Liver (tissue), 9 donors: ENCODE data around the gene EME1. TPM values are rescaled to one million over a fixed set of nuclear protein-coding genes. Genes with fewer than 3 reads are reported as not detected.

Experiments used
- DNase-seq: peaks from one replicate; pipeline ENCODE4 v3.0.0-alpha.2; 2017; ENCODE audit warnings: low spot score
- H3K27ac ChIP-seq, 2 donors: one replicate each; pipeline ENCODE4 v1.7.0; 2013; ENCODE audit warnings: inconsistent platforms in 2 of 2, low read length in 2 of 2, control low read depth in 1 of 2, low read depth in 1 of 2, mild to moderate bottlenecking in 1 of 2
- H3K27me3 ChIP-seq, 4 donors: one replicate each; pipeline versions ENCODE4 v1.6.1 to v1.7.0; 2013; ENCODE audit warnings: low read length in 3 of 4, inconsistent platforms in 1 of 4, mild to moderate bottlenecking in 1 of 4, moderate library complexity in 1 of 4; ENCODE audit not compliant: control insufficient read depth in 4 of 4, insufficient read depth in 4 of 4
- H3K36me3 ChIP-seq, 4 donors: one replicate each; pipeline versions ENCODE4 v1.6.1 to v1.7.0; 2013; ENCODE audit warnings: low read length in 3 of 4, mild to moderate bottlenecking in 3 of 4, low read depth in 1 of 4, moderate library complexity in 1 of 4; ENCODE audit not compliant: control insufficient read depth in 4 of 4, insufficient read depth in 3 of 4
- H3K4me1 ChIP-seq, 4 donors: one replicate each; pipeline versions ENCODE4 v1.6.1 to v1.7.0; 2013; ENCODE audit warnings: low read length in 3 of 4, mild to moderate bottlenecking in 3 of 4, moderate library complexity in 1 of 4; ENCODE audit not compliant: control insufficient read depth in 4 of 4, insufficient read depth in 4 of 4
- H3K4me3 ChIP-seq, 3 donors: one replicate each; pipeline versions ENCODE4 v1.6.1 to v1.7.0; 2013; ENCODE audit warnings: low read length in 3 of 3, control low read depth in 1 of 3, low read depth in 1 of 3, mild to moderate bottlenecking in 1 of 3
- H3K9ac ChIP-seq, 2 donors: one replicate each; pipeline ENCODE4 v1.7.0; 2013; ENCODE audit warnings: low read length in 2 of 2, mild to moderate bottlenecking in 2 of 2, moderate library complexity in 2 of 2, control low read depth in 1 of 2, low read depth in 1 of 2
- H3K9me3 ChIP-seq, 4 donors: one replicate each; pipeline versions ENCODE4 v1.6.1 to v1.7.0; 2013; ENCODE audit warnings: low read length in 3 of 4; ENCODE audit not compliant: control insufficient read depth in 4 of 4
- EGR1 ChIP-seq, 2 donors: IDR thresholded peaks; 2 replicates each; pipeline ENCODE4 v1.6.1; 2016 to 2018; ENCODE audit warnings: antibody characterized with exemption in 2 of 2, low read depth in 2 of 2
- FOXA1 ChIP-seq: IDR thresholded peaks from 2 replicates; pipeline ENCODE4 v1.6.1; 2016; ENCODE audit warnings: antibody characterized with exemption
- FOXA2 ChIP-seq: IDR thresholded peaks from 2 replicates; pipeline ENCODE4 v1.6.1; 2016; ENCODE audit warnings: antibody characterized with exemption
- GABPA ChIP-seq, 2 donors: IDR thresholded peaks in 1 of 2; conservative IDR thresholded peaks in 1 of 2; 2 replicates each; pipeline ENCODE4 v1.6.1; 2016; ENCODE audit warnings: antibody characterized with exemption in 2 of 2, mild to moderate bottlenecking in 1 of 2, moderate library complexity in 1 of 2
- HNF4A ChIP-seq, 2 donors: conservative IDR thresholded peaks; 2 replicates each; pipeline ENCODE4 v1.6.1; 2016; ENCODE audit warnings: antibody characterized with exemption in 2 of 2, mild to moderate bottlenecking in 2 of 2
- HNF4G ChIP-seq: IDR thresholded peaks from 2 replicates; pipeline ENCODE4 v1.6.1; 2016; ENCODE audit warnings: antibody characterized with exemption
- JUND ChIP-seq, 2 donors: IDR thresholded peaks; 2 replicates each; pipeline ENCODE4 v1.6.1; 2016; ENCODE audit warnings: antibody characterized with exemption in 2 of 2
- MAX ChIP-seq: IDR thresholded peaks from 2 replicates; pipeline ENCODE4 v1.6.1; 2016; ENCODE audit warnings: antibody characterized with exemption
- NR2F2 ChIP-seq: IDR thresholded peaks from 2 replicates; pipeline ENCODE4 v1.6.1; 2016; ENCODE audit warnings: antibody characterized with exemption
- RAD21 ChIP-seq, 2 donors: IDR thresholded peaks; 2 replicates each; pipeline ENCODE4 v1.6.1; 2016; ENCODE audit warnings: antibody characterized with exemption in 2 of 2, mild to moderate bottlenecking in 2 of 2
- REST ChIP-seq: IDR thresholded peaks from 2 replicates; pipeline ENCODE4 v1.6.1; 2016; ENCODE audit warnings: antibody characterized with exemption, mild to moderate bottlenecking
- RXRA ChIP-seq, 2 donors: IDR thresholded peaks; 2 replicates each; pipeline ENCODE4 v1.6.1; 2017 to 2018; ENCODE audit warnings: antibody characterized with exemption in 2 of 2, mild to moderate bottlenecking in 1 of 2
- SP1 ChIP-seq: IDR thresholded peaks from 2 replicates; pipeline ENCODE4 v1.6.1; 2018; ENCODE audit warnings: antibody characterized with exemption, mild to moderate bottlenecking
- TAF1 ChIP-seq: conservative IDR thresholded peaks from 2 replicates; pipeline ENCODE4 v1.6.1; 2016; ENCODE audit warnings: antibody characterized with exemption, mild to moderate bottlenecking
- YY1 ChIP-seq: IDR thresholded peaks from 2 replicates; pipeline ENCODE4 v1.6.1; 2016; ENCODE audit warnings: antibody characterized with exemption, mild to moderate bottlenecking
- ZBTB33 ChIP-seq: IDR thresholded peaks from 2 replicates; pipeline ENCODE4 v1.6.1; 2016; ENCODE audit warnings: antibody characterized with exemption
- WGBS: extraction: QIAGEN DNeasy Blood & Tissue Kit; methylation state at CpG from one replicate; pipeline ENCODE4 v1.1.7; 2013; 5-methylcytosine and 5-hydroxymethylcytosine counted together
- polyA plus RNA-seq, 2 donors: library from polyadenylated mRNA; stranded (reverse) in 1 of 2; unstranded in 1 of 2; fragments of 200-250 nt in 1 of 2; fragments of >200 nt in 1 of 2; fragmentation: Nextera tagmentation in 1 of 2; extraction: Ambion mirVana in 1 of 2; gene quantifications; one replicate each; pipeline versions ENCODE4 v1.2.1 to v1.2.3, GENCODE V29; 2013 to 2015
- total RNA-seq, 2 donors: library from RNA; depleted of rRNA; stranded (reverse); fragments of >200 nt; gene quantifications; one replicate each; pipeline ENCODE4 v1.2.3, GENCODE V29; 2014
- TF ChIP-seq, protein P1 (sequence below): fragments of 150-350 bp; IDR thresholded peaks from 2 replicates; pipeline ENCODE4 v1.5.1; 2017; ENCODE audit warnings: improper control_type of control experiment, low read depth, low read length; ENCODE audit not compliant: missing input control
- TF ChIP-seq, protein P2 (sequence below): IDR thresholded peaks from 2 replicates; pipeline ENCODE4 v1.6.1; 2016; ENCODE audit warnings: antibody characterized with exemption
- donor health status: healthy.
- donor health status: healthy.
- donor health status: healthy.
- donor health status: healthy.
- donor health status: healthy.

The EME1 gene
- total and polyA plus RNA-seq, 4 donors, result 0.08 to 3.4 (median 0.35) TPM

DNA sequence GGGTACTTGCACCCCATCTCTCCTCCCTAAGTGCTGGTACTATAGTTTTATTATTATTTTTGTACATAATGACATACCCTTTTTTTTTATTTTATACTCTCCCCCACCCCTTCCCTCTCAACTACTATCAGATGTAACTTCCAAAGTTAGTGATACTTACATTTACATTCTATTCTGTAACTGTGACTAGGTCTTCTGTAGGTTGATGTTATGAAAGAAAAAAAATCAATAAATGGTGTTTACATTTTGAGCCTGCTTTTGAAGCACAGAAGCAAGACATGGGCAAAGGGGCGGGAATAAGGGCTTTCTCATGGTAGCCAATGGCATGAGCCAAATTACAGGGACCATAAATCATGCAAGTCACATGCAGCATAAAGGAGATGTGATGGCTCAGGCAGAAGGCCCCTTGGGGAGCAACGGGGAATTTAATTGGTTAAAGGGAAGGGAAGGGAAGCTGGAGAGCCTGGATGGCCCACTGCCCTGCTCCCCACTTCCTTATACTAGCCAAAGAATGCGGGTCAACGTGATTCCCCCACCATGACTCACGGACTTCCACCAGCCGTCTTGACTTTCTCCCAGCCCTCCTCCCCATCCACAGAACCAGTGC is 50.6 kb downstream of the EME1 start:
- Histone ChIP-seq H3K4me1 (peaks cover 19 to 48% (median 40%) of the 10 kb centered on the region in 4 donors), H3K4me3 (no peak overlapping the region), H3K36me3 (no peaks in the 10 kb centered on the region), H3K27me3 (no peaks in the 10 kb centered on the region), H3K27ac (no peak overlapping the region), H3K9me3 (no peaks in the 10 kb centered on the region), H3K9ac (no peak overlapping the region)
- 74% methylated on average over 6 of the region's 6 CpGs for WGBS
- no peak for DNase-seq
- no peak for TF ChIP-seq HNF4G

DNA sequence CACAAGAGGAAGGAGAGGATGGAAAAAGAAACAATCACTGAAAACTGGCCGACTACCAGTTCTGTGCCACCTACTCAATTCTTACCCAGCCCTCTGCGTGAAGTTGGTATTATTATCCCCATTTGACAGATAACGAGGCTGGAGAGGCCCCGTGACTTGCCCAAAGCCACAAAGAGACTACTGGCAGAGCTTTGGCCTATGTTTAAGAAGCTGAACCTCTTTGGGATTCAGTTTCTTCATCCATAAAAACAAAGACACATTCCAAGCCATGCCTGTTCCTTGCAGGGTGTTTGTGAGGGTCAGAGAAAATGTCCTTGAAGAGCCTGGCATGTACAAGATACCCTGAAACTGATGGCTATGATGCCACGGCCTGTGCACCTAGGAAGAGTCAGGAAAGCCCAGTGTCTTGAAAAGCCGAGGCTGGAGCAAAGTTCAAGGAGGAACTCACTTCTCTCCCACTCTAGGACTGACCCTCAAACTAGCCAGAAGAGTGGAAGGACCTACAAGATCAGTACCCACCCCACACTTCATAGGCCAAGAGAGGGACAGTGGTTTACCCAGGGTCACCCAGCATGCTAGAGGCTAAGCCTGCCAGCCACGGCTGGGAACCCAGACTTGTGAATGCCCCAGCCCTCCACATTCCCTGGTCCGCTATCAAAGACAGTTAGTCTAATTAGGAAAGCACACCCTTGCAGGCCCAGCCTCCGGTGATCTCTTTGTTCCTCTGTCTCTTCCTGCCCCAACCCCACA is 51.4 kb downstream of the EME1 start:
- Histone ChIP-seq H3K36me3 (no peaks in the 10 kb centered on the region), H3K27me3 (no peaks in the 10 kb centered on the region), H3K4me1 (peaks cover 20 to 55% (median 47%) of the 10 kb centered on the region in 4 donors), H3K27ac (no peak overlapping the region), H3K9ac (no peak overlapping the region), H3K9me3 (no peaks in the 10 kb centered on the region), H3K4me3 (no peak overlapping the region)
- 80% methylated on average over 9 of the region's 9 CpGs for WGBS
- TF ChIP-seq JUND (IDR thresholded peaks at IDR 0.05) (no peak), GABPA (IDR thresholded peaks at IDR 0.05 in 1 of 2, conservative IDR thresholded peaks at IDR 0.05 in 1 of 2) (no peak), RAD21 (IDR thresholded peaks at IDR 0.05) (no peak), HNF4G (no peak), FOXA1 (no peak), SP1 (no peak), RXRA (IDR thresholded peaks at IDR 0.05) (no peak), REST (no peak), FOXA2 (no peak), NR2F2 (no peak), TAF1 (no peak), ZBTB33 (no peak), HNF4A (conservative IDR thresholded peaks at IDR 0.05) (no peak), YY1 (no peak), MAX (no peak), EGR1 (IDR thresholded peaks at IDR 0.05; ENCODE audit: low read depth in 2 of 2) (no peak)
- TF ChIP-seq, protein P1, sequence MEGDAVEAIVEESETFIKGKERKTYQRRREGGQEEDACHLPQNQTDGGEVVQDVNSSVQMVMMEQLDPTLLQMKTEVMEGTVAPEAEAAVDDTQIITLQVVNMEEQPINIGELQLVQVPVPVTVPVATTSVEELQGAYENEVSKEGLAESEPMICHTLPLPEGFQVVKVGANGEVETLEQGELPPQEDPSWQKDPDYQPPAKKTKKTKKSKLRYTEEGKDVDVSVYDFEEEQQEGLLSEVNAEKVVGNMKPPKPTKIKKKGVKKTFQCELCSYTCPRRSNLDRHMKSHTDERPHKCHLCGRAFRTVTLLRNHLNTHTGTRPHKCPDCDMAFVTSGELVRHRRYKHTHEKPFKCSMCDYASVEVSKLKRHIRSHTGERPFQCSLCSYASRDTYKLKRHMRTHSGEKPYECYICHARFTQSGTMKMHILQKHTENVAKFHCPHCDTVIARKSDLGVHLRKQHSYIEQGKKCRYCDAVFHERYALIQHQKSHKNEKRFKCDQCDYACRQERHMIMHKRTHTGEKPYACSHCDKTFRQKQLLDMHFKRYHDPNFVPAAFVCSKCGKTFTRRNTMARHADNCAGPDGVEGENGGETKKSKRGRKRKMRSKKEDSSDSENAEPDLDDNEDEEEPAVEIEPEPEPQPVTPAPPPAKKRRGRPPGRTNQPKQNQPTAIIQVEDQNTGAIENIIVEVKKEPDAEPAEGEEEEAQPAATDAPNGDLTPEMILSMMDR, result no peak
- TF ChIP-seq, protein P2, sequence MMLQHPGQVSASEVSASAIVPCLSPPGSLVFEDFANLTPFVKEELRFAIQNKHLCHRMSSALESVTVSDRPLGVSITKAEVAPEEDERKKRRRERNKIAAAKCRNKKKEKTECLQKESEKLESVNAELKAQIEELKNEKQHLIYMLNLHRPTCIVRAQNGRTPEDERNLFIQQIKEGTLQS, result no peak
- DNase-seq, result no peak
